ENCODE data around the gene MED13L.
"Not testable (repeated sequence)": the region's sequence is repeated elsewhere in the genome, so short reads cannot be mapped to it uniquely, and the experiment has no call there.

MED13L gene

GRCh38 chr12:116040402-116040801 is 237.1 kb downstream of the MED13L start:
- TF ChIP-seq CTCF (conservative IDR thresholded peaks at IDR 0.05; ENCODE audit: low read depth, low read length), result no peak
- no peak overlapping the region for H3K4me3 ChIP-seq (ENCODE audit: low read depth, low read length)
- no peak for DNase-seq (ENCODE audit: low read depth)

GRCh38 chr12:116039081-116039480 is 238.4 kb downstream of the MED13L start:
- no peak overlapping the region for H3K4me3 ChIP-seq (ENCODE audit: low read depth, low read length)
- DNase-seq (ENCODE audit: low read depth), result no peak
- TF ChIP-seq CTCF (conservative IDR thresholded peaks at IDR 0.05; ENCODE audit: low read depth, low read length), result no peak

GRCh38 chr12:116037941-116038837 is 239.3 kb downstream of the MED13L start:
- no peak for TF ChIP-seq CTCF (conservative IDR thresholded peaks at IDR 0.05; ENCODE audit: low read depth, low read length)
- H3K4me3 ChIP-seq (ENCODE audit: low read depth, low read length), result no peak overlapping the region
- peak; percentile 41 for DNase-seq (ENCODE audit: low read depth)

- TF ChIP-seq CTCF (conservative IDR thresholded peaks at IDR 0.05; ENCODE audit: low read depth, low read length), result no peak
- DNase-seq (ENCODE audit: low read depth), result no peak
Observed at GRCh38 chr12:116033765-116034164, 243.7 kb downstream of the MED13L start.

GRCh38 chr12:116031624-116032023 is 245.9 kb downstream of the MED13L start:
- H3K4me3 ChIP-seq (ENCODE audit: low read depth, low read length); DNase-seq (ENCODE audit: low read depth): not testable (repeated sequence)

More at GRCh38 chr12:116033765-116034164, 243.7 kb downstream of the MED13L start:
- H3K4me3 ChIP-seq (ENCODE audit: low read depth, low read length), result no peak overlapping the region

GRCh38 chr12:116028619-116029018 is 248.9 kb downstream of the MED13L start:
- no peak overlapping the region for H3K4me3 ChIP-seq (ENCODE audit: low read depth, low read length)
- no peak for TF ChIP-seq CTCF (conservative IDR thresholded peaks at IDR 0.05; ENCODE audit: low read depth, low read length)
- no peak for DNase-seq (ENCODE audit: low read depth)

GRCh38 chr12:116027551-116027821 is 250.0 kb downstream of the MED13L start:
- no peak for TF ChIP-seq CTCF (conservative IDR thresholded peaks at IDR 0.05; ENCODE audit: low read depth, low read length)
- no peak overlapping the region for H3K4me3 ChIP-seq (ENCODE audit: low read depth, low read length)
- DNase-seq (ENCODE audit: low read depth), result no peak

Measured in choroid plexus epithelial cell (primary cell).